ENCODE results near the gene TMEM185B. TPM values are rescaled to one million over a fixed set of nuclear protein-coding genes. Genes with fewer than 3 reads are reported as not detected.
A peak's percentile ranks its signal among the peaks of the same experiment; 100 is the strongest.

Gene TMEM185B
- polyA plus RNA-seq, 10 donors, result 11.2 to 17.7 (median 15.3) TPM

GRCh38 chr2:120253021-120253882, 30.1 kb upstream of the TMEM185B start:
- peak; percentile 66 to 95 (median 85) for DNase-seq

DNA sequence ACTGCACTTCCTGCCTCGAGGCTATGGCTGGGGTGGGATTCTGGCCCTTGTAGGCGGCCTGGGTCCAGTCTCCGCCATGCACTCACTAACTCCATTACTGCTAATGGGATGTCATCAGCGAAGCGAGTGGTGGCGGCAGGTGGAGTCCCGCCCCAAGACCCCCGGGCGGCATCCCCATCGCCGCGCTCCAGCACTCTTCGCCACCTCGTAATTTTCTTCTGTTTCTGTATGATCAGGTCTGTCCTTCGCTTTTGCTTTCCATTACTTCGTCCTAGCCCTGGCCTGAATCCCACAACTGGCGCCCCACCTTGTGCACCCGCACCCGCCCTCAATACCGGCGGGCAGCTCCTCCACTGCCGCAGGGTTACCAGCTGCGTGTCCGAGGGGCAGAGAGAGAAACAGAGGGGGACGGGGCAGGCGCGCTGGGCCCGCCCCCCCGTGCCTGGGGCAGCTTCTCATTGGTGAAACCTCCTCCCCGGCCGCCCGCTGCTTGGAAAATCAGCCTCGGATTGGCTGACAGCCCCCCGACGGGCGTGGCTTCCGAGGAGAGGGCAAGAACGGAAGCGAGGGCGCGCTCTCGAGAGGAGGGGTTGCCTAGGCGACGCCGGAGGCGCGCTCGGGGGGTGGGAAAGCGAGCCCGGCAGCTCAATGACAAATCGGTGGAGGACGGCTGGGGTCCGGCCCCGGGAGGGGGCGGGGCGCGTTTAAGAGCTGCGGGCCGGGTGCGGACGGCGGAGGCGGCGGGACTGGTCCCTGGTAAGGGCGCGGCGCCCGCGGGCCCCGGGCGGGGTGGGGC, 29.2 kb upstream of the TMEM185B start, which contains the start of gene RALB:
Gene RALB, plus strand, starts transcription at position 628 of the 796 bp plus-strand sequence. CDS start 25,813 bp downstream, outside the sequence.
- DNase-seq, result peak; percentile 99 to 100 (median 100)

DNA sequence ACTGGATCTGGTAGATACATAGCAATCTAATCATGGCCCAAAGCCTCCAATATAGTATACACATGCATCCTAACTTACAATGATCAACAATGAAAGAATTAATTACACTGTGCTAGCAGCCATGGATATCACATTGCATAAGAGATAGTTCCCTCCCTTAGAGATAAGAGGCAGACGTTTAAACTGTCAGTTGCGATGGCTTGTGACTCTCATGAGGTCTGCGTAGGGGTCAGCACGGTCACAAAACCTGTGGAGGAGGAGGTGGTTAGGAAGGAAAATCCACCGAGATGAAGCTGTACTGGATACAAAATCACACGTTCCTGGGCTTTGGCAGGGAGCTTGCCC, 28.7 kb upstream of the TMEM185B start:
- DNase-seq, result no peak

- DNase-seq, result no peak
These were observed 27.9 kb upstream of the TMEM185B start for GRCh38 chr2:120251078-120251477.

DNA sequence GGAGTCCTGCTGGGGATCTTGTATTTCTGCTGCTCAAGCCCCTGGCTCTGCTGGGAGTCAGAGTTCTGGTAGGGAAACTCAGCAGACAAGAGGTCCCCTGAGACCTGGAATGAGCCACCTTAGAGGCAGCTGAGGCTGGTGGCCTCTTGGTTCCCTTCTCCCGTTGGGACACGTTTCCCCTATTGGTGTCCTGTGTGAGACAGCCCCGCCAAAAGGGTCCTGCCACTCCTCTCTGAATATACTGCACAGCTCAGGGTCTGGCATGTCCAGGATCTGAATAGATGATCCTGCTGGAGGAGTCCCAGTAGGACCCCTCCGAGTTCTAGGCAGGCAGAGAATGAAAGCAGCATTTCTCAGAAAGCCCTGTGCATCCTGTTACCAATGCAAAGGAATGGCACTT, 27.4 kb upstream of the TMEM185B start:
- no peak for DNase-seq

- no peak for DNase-seq
These were observed 24.7 kb upstream of the TMEM185B start for GRCh38 chr2:120247851-120248250.

DNA sequence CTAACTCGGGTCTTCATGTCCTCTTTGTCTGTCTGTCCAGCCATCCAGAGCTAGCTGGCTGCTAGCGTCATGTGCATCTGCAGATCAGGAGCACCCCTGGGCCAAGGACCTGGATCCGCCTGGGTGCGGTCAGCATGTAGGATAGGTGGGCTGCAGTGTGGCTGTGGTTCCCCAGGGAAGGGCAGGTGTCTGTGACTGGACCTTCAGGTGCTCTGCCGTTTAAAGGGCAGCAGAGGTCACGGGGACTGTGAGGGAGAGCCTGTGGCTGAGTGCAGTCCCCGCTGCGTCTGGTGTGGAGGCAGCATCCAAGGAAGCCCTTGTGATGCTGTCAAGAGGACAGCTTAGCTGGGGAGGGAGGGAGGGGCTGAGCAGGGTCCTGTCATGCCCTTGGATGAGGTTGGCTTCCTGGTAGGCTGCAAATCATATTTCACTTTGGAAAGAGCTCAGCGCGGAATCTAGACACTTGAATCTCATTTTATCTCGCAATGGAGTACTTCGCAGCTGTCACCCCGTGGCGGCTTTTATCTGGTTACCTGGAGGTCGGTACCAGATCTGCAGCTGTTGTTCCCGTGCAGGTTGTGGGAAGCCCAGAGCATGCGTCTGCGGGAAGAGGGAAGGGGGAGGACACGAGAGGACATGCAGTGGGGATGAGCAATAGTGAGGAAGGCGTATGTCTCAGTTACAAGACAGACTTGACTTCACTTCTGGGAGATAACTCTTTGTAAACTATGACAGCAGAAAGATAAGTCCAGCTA, 23.5 kb upstream of the TMEM185B start:
- DNase-seq, result no peak

- peak in 1 of 3 donors; percentile 41 for DNase-seq
These were observed 22.5 kb upstream of the TMEM185B start for GRCh38 chr2:120245520-120246332.

DNA sequence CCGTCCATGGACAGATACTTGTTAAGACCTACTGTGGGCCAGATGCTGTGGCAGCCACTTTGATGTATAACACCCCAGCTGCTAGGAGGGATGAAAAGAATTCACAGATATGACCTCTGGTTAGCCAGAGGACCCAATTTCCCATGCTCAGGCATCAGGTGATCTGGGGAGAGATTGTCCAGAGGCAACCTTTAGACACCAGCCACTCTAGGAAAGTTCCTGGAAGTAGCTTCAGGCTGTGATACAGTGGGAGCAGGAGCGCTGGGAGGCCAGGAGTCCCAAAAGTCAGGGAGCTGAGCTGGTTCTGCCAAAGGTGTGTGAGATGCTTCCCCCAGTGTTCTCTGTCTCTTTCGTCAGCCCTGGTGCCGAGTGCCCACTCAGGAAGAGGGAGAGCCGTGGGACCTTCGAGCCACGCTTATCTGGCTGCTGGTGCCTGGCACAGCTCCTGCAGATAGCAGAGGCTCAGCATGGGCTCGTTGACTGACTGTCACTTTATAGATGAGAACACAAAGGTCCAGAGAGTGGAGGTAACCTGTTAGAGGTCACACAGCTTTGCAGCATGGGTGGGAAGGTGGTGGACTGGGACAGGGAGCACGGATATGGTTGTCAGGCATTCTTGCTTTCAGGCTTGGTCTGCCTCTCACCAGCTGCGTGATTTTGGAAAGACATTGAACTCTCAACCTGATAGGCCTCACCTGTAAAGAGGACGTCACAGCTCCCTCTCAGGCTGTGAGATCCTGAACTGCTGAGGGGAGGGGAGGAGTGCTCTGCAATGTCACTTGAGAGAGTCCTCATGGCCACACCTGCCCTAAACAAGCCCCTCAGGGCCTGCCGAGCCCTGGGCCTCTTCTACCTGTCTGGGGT, 21.7 kb upstream of the TMEM185B start:
- DNase-seq, result no peak

- DNase-seq, result no peak
These were observed 20.8 kb upstream of the TMEM185B start for GRCh38 chr2:120243875-120244553.

- no peak for DNase-seq
These were observed 20.0 kb upstream of the TMEM185B start for GRCh38 chr2:120243211-120243610.

DNA sequence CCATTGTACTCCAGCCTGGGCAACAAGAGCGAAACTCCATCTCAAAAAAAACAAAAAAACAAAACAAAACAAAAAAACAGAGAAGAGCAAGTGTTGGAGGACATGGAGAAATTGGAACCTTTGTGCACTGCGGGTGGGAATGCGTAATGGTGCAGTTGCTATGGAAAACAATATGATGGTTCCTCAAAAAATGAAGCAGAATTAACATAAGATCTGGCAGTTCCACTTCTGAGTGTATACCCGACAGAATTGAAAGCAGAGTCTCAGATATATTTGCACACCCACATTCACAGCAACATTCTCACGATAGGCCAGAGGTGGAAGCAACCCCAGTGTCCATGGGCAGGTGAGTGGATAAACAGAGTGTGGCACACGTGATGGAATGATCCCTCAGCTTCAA, 18.5 kb upstream of the TMEM185B start:
- DNase-seq, result no peak

- DNase-seq, result no peak
These were observed 17.8 kb upstream of the TMEM185B start for GRCh38 chr2:120240901-120241429.

DNA sequence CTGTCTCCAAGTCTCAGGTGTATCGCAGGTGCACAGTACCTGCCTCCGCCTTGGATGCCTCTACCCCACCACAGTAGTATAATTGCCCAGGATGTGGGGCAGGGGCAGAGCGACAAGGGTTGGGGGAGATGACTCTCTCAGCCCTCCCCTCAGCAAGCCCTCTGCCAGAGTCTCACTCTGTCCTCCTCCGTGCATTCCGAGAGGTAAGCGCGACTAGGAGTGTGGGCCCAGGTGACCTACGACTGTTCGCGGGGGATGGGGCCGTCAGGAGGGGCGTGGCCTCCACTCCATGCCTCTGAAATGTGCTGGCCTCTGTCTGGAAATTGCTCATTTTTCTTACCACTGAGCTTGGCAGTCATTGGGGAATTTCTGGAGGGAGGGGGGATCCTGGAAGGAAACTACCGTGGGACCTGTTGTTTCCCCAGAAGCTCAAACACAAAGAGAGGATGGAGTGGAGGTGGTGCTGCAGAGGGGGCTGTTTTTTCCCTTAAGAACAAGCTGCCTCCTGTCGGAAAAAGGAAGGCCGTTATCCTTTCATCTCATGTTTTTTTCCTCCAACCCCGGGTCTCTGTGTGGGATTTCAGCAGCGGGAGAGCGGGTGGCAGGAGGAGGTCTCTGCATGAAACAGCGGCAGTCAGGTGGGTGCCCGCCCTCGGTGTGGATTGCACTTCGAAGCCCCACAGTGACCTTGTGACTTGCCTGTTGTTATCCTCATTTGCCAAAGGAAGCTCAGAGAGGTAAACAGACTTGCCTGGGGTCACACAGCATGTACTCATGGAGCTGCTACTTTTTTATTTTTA, 16.5 kb upstream of the TMEM185B start:
- peak; percentile 63 to 79 (median 65) for DNase-seq

DNA sequence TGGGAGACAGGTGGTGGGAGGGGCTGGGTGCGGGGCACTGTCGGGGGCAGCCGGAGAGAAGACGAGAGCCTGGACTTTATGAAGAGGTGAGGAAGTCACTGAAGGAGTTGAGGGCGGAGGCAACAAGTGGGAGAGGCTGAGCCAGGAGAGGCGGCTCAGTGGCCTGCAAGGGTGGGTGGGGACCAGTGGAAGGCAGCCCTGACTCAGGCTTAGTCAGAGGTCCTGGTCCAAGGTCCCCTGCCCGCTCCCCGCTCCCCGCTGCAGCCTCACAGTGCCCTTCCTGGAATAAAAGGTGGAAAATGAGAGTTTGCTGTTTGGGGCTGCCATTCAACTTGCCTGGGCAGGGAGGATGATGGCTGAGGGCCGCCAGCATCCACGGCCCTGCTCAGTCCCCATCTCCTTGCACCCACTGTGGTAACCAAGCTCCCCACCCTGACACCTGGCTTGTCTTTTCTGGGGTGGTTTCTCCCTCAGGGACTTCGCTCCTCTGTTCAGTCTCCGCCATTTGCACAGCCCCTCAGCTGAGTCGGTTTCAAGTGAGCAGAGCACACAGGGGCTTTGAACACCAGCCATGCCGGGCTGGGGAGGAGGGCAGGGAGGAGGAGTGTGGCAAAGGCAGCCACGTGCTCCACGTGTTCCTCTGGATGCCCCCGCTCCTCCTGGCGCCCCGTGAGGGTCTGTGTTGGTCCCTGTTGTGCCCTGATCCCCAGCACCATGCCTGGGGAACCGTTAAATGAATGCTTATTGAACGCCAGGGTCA, 15.7 kb upstream of the TMEM185B start:
- no peak for DNase-seq

DNA sequence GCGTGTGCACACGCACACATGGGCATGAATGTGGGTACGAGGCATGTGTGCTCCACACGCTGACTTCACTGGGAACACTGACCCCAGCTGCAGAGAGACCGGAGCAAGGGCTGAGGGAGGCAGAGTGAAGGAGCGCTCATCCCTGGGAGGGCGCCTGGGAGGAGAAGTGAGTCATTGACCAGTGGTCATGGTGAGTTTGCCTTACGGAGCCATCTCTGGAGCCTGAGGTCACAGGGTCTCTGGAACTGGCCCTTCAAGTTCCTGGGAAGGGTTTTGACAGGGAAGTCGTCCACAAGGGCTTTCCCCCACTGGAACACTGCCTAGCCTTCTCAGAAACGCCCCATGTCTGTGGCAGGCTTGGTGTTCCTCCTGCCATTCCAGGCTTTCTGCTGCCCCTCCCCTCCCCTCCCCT, 14.3 kb upstream of the TMEM185B start:
- no peak for DNase-seq

DNA sequence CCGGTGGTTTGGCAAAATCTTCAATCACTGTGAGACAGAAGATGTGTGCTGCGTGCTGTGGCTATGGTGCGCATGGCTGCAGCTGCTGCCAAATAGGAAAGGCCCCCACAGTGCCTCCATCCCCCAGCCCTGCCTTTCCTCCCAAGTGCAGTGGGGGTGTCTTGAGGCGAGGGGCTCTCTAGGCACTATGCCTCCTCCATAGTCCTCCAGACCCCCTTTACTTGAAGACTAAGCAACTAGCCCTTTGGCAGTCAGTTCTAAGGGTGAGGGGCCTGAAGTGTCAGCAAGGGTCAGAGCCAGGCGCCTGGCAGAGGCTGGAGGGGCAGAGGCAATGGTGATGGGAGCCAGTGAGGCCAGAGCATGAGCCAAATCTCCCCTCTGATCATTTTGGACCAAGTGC, 13.6 kb upstream of the TMEM185B start:
- DNase-seq, result no peak

DNA sequence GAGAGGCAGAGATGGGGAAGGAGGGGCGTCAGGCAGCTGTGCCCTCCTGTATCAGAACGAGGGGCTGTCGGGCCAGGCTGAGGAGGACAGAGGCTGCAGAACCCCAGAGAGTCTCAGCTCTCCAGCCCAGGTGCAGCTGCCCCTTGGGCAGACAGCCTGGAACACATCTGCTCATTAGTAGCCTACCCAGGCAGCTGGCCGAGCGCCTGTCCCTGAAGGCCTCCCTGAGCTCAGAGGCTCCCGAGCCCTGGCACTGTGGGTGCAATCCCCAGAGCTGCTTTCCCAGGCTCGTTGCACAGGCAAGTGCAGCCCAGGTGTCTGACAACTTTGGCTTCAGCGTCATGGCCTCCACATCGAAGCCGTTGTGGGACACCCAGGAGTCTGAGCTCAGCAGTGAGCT, 13.1 kb upstream of the TMEM185B start:
- DNase-seq, result peak in 1 of 3 donors; percentile 37

Data from muscle of back (tissue), 11 donors.